Stimulated activated CD4-positive, alpha-beta T cell treated with anti-CD3 and anti-CD28 coated beads, TNF-alpha, amount 100 ng/mL, for 4 hours (primary cell): ENCODE results near the gene ARL4C.

Experiments
- DNase-seq, 3 experiments: peaks; one replicate each; pipeline ENCODE4 v3.0.0-alpha.2; 2020; ENCODE audit warnings: low read depth in 3 of 3

The ARL4C gene

DNA sequence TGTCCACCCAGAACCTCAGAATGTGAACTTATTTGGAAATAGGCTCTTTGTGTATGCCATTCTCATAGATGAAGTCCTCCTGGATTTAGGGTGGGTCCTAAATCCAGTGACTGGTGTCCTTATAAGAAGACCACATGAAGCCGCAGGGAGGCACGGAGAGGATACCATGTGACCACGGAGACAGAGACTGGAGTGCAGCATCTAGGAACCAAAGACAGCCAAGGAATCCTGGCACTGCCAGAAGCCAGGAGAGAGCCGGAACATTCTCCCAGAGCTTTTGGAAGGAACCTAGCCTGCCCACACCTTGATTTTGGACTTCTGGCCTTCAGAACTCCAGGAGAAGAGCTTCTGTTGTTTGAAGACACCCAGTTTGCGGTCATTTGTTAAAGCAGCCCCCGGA, 49.7 kb downstream of the ARL4C start:
- DNase-seq = no peak

DNA sequence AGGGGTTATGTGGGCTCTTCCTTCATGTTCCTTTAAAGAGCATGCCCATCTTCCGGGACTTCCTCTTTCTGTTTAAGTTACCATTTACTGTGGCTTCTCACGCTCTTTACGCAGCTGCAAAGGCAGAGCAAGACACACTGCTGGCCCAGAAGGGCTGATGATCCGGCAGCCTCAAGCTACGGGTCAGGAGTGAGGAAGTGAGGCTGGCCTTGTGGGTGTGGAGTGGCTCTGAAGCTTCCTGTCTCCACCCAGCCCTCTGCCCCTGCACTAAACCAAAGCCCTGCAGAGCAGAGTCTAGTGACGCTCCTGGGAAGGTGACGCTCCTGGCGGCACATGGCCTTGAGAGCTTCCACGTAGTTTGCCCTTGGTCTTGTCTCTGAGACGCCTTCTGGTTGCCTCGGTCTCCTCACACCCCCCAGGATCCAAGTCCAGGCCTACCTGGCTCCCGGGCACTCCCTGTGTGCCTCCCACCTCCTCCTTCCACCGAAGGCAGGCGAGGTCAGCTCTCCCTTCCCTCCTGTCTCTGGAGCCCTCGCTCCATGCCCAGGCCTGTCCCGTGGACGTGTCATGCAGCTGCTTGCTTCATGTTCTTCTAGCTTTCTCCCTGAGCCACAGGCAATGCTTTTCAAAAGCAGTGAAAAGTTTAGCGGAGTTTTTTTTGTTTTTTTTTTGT, 50.3 kb downstream of the ARL4C start:
- peak; percentile 42 to 53 (median 47) for DNase-seq

GRCh38 chr2:234444893-234445292, 52.0 kb downstream of the ARL4C start:
- DNase-seq = peak in 1 of 3 experiments; percentile 36

GRCh38 chr2:234444242-234444730, 52.6 kb downstream of the ARL4C start:
- no peak for DNase-seq
